GM23248 (cell line): ENCODE data around the gene PTPN2. TPM values are rescaled to one million over a fixed set of nuclear protein-coding genes. Genes with fewer than 3 reads are reported as not detected.
A peak's percentile ranks its signal among the peaks of the same experiment; 100 is the strongest.
"Not testable (repeated sequence)": the region's sequence is repeated elsewhere in the genome, so short reads cannot be mapped to it uniquely, and the experiment has no call there.

ENCODE experiments used
- DNase-seq: peaks from one replicate; pipeline ENCODE4 v3.0.0-alpha.2; 2015
- H2AFZ ChIP-seq: fragments of 200-600 bp; sonication (generic); 2 replicates; pipeline ENCODE4 v1.6.1; 2016; ENCODE audit warnings: antibody characterized with exemption
- H3F3A ChIP-seq: fragments of 200-600 bp; sonication (generic); 2 replicates; pipeline ENCODE4 v1.6.1; 2016; ENCODE audit warnings: mild to moderate bottlenecking, antibody characterized with exemption, mixed run types; ENCODE audit not compliant: insufficient read depth
- H3K27ac ChIP-seq: fragments of 200-600 bp; sonication (generic); 2 replicates; pipeline ENCODE4 v1.5.1; 2016; ENCODE audit warnings: mild to moderate bottlenecking
- H3K27me3 ChIP-seq: fragments of 200-600 bp; sonication (generic); replicated peaks from 2 replicates; pipeline ENCODE4 v1.6.1; 2016; ENCODE audit warnings: mild to moderate bottlenecking; ENCODE audit not compliant: insufficient read depth
- H3K36me3 ChIP-seq: fragments of 200-600 bp; sonication (generic); 2 replicates; pipeline ENCODE4 v1.6.1; 2016; ENCODE audit warnings: low read depth, mild to moderate bottlenecking
- H3K4me1 ChIP-seq: fragments of 200-600 bp; sonication (generic); 2 replicates; pipeline ENCODE4 v1.6.1; 2016; ENCODE audit warnings: mild to moderate bottlenecking; ENCODE audit not compliant: insufficient read depth
- H3K4me2 ChIP-seq: fragments of 200-600 bp; sonication (generic); one replicate; pipeline ENCODE4 v1.6.1; 2016; ENCODE audit warnings: mild to moderate bottlenecking; ENCODE audit not compliant: unreplicated experiment
- H3K4me3 ChIP-seq: fragments of 200-600 bp; sonication (generic); 2 replicates; pipeline ENCODE4 v1.5.1; 2016; ENCODE audit warnings: mild to moderate bottlenecking
- H3K79me2 ChIP-seq: fragments of 200-600 bp; sonication (generic); 2 replicates; pipeline ENCODE4 v1.6.1; 2016; ENCODE audit warnings: mild to moderate bottlenecking; ENCODE audit not compliant: insufficient read depth
- H3K9ac ChIP-seq: fragments of 200-600 bp; sonication (generic); 2 replicates; pipeline ENCODE4 v1.6.1; 2016; ENCODE audit warnings: mild to moderate bottlenecking
- H3K9me2 ChIP-seq: fragments of 200-600 bp; sonication (generic); 2 replicates; pipeline ENCODE4 v1.6.1; 2016; ENCODE audit warnings: mixed run types, mild to moderate bottlenecking, moderate library complexity; ENCODE audit not compliant: insufficient read depth
- H3K9me3 ChIP-seq: fragments of 200-600 bp; sonication (generic); one replicate; pipeline ENCODE4 v1.6.1; 2017; ENCODE audit warnings: low read depth
- H4K20me1 ChIP-seq: fragments of 200-600 bp; sonication (generic); 2 replicates; pipeline ENCODE4 v1.6.0; 2016; ENCODE audit not compliant: insufficient read depth
- EZH2 ChIP-seq: fragments of 200-600 bp; sonication (generic); IDR thresholded peaks from 2 replicates; pipeline ENCODE4 v1.6.1; 2018; ENCODE audit warnings: antibody characterized with exemption, mild to moderate bottlenecking; ENCODE audit not compliant: insufficient read depth, poor library complexity, severe bottlenecking
- EZH2phosphoT487 ChIP-seq: fragments of 200-600 bp; sonication (generic); IDR thresholded peaks from 2 replicates; pipeline ENCODE4 v1.6.1; 2018; ENCODE audit warnings: antibody characterized with exemption, moderate library complexity, mild to moderate bottlenecking, low read depth; ENCODE audit not compliant: insufficient read depth
- WGBS, 2 experiments: methylation state at CpG; one replicate each; pipeline ENCODE4 v1.1.6; 2015 to 2017; ENCODE audit warnings: low lambda C conversion rate in 2 of 2, low coverage in 1 of 2; ENCODE audit errors: missing lambda C conversion rate in 2 of 2; 5-methylcytosine and 5-hydroxymethylcytosine counted together
- in situ Hi-C: fragments of 300-500 bp; cut with MboI; formaldehyde crosslinking; loops from 2 replicates; pipeline ENCODE4 v1.15.0; 2020
- polyA plus RNA-seq: library from polyadenylated mRNA; unstranded; fragments of >200 nt; fragmentation: Nextera tagmentation; extraction: Ambion mirVana; gene quantifications from 2 replicates; pipeline ENCODE4 v1.2.1, GENCODE V29; 2016
- total RNA-seq: library from RNA; depleted of rRNA; stranded (reverse); fragments of >200 nt; shearing (Covaris generic); gene quantifications from 2 replicates; pipeline ENCODE4 v1.2.3, GENCODE V29; 2014

The PTPN2 gene
- total and polyA plus RNA-seq, 2 experiments from 2014 or later, result 18.4 to 30.5 TPM

DNA sequence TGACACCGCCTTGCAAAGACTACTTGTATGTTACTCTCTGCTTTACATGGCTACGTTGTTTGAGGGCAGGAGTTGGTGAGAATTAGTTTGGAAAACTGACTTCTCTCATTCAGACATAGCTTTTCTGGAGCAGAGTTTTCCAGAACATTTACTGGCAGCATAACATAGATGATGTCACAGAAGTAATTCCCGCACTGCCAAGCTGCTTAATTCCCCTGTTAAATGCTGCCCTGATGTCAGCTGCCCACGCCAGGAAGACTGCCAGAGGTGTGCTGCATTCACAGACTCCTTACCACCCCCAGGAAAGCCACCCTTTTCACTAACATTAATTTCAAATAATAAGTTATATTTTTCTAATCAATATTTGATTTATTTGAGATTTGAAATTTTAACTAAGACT, 24.7 kb upstream of the PTPN2 start:
- H3K36me3 ChIP-seq, result no peaks in the 10 kb centered on the region
- H3K27me3 ChIP-seq, result no peaks in the 10 kb centered on the region
- no peak overlapping the region for H3K4me3 ChIP-seq
- H3K4me2 ChIP-seq, result no peak overlapping the region
- no peaks in the 10 kb centered on the region for H3F3A ChIP-seq
- H3K4me1 ChIP-seq, result no peaks in the 10 kb centered on the region
- no peaks in the 10 kb centered on the region for H4K20me1 ChIP-seq
- H3K9me3 ChIP-seq, result no peaks in the 10 kb centered on the region
- no peak overlapping the region for H3K9ac ChIP-seq
- in situ Hi-C loops, result no loop called here
- H3K9me2 ChIP-seq, result no peaks in the 10 kb centered on the region
- H3K27ac ChIP-seq, result no peak overlapping the region
- no peaks in the 10 kb centered on the region for H3K79me2 ChIP-seq
- peak; percentile 5 for DNase-seq
- no peak overlapping the region for H2AFZ ChIP-seq
- TF ChIP-seq EZH2phosphoT487 (no peak), EZH2 (no peak)
- WGBS, 2 experiments, result 77 to 82% methylated on average over 4 of the region's 4 CpGs

DNA sequence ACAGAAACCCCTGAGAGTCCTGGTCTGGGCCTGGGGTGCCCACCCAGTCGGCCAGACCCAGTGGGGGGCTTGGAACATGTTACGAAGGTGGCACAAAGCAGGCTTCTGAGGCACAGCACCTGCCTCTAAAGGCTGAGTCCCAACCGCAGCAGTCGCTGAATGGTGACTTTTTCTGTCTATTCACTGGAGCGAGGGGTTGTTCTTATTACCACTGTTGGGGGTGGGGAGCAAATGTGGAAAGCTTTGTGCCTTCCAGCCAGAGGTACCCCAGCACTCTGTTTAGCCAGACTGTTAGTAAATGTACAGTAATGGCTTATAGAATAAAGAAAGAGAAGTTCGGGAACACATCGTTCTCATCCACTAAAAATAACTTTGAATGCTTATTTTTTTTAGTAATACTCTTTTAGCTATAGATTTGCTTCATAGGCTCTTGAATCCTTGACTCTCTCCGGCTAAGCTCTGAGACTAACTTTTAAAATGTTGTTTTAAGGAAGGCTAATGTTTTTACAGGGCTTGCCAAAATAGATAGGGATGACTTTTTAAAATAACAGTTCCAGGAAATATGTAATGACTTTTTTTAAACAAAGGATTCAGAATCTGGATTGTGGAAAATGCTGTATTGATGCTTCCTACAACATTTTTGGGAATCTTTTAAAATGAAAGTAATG, 23.4 kb upstream of the PTPN2 start:
- H3K4me2 ChIP-seq, result peak overlapping the region; percentile 24
- no peak overlapping the region for H3K4me3 ChIP-seq
- H3K36me3 ChIP-seq, result no peaks in the 10 kb centered on the region
- H3K4me1 ChIP-seq, result no peaks in the 10 kb centered on the region
- no peak overlapping the region for H3K27ac ChIP-seq
- no peaks in the 10 kb centered on the region for H3K9me2 ChIP-seq
- H3K9me3 ChIP-seq, result no peaks in the 10 kb centered on the region
- TF ChIP-seq EZH2 (no peak), EZH2phosphoT487 (no peak)
- no peaks in the 10 kb centered on the region for H3F3A ChIP-seq
- H3K9ac ChIP-seq, result no peak overlapping the region
- H3K27me3 ChIP-seq, result no peaks in the 10 kb centered on the region
- 56 to 63% methylated on average over 7 to 8 of the region's 8 CpGs for WGBS, 2 experiments
- in situ Hi-C loops, result no loop called here
- DNase-seq, result peak; percentile 29
- no peaks in the 10 kb centered on the region for H3K79me2 ChIP-seq
- H2AFZ ChIP-seq, result peak overlapping the region; percentile 43; the same call in 1 of the 2 replicates
- no peaks in the 10 kb centered on the region for H4K20me1 ChIP-seq

DNA sequence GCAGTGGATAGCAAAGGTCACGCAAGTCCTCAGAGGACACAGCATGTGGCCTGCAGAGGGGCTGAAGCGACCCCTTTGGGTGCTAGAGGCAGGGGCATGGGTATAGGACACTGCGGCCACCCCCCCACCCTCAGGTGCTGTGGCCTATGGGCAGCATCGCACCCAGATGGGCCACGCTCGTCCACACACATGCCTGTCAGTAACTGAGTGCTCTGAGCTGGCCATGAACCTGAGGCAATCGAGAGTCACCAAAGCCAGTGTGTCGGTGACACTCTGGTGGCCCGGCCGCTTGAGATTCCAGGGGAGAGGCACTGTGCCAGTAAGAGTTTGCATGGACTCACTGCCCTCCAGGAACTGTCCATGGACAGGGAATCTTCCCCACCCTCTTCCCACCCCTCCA, 22.7 kb upstream of the PTPN2 start:
- in situ Hi-C loops, result no loop called here
- no peaks in the 10 kb centered on the region for H3K27me3 ChIP-seq
- H3K36me3 ChIP-seq, result no peaks in the 10 kb centered on the region
- no peaks in the 10 kb centered on the region for H4K20me1 ChIP-seq
- TF ChIP-seq EZH2 (no peak), EZH2phosphoT487 (no peak)
- DNase-seq, result no peak
- H2AFZ ChIP-seq, result no peak overlapping the region
- H3K4me2 ChIP-seq, result no peak overlapping the region
- H3F3A ChIP-seq, result no peaks in the 10 kb centered on the region
- no peaks in the 10 kb centered on the region for H3K9me2 ChIP-seq
- no peak overlapping the region for H3K4me3 ChIP-seq
- no peaks in the 10 kb centered on the region for H3K4me1 ChIP-seq
- WGBS, 2 experiments, result 57 to 72% methylated on average over 10 of the region's 10 CpGs
- H3K79me2 ChIP-seq, result no peaks in the 10 kb centered on the region
- no peak overlapping the region for H3K27ac ChIP-seq
- no peak overlapping the region for H3K9ac ChIP-seq
- H3K9me3 ChIP-seq, result no peaks in the 10 kb centered on the region

GRCh38 chr18:12906119-12906518, 22.1 kb upstream of the PTPN2 start:
- no peaks in the 10 kb centered on the region for H3K36me3 ChIP-seq
- DNase-seq, result no peak
- no peaks in the 10 kb centered on the region for H3K4me1 ChIP-seq
- no peaks in the 10 kb centered on the region for H3K79me2 ChIP-seq
- H3K9ac ChIP-seq, result no peak overlapping the region
- H3K27me3 ChIP-seq, result no peaks in the 10 kb centered on the region
- no peaks in the 10 kb centered on the region for H4K20me1 ChIP-seq
- no peak overlapping the region for H2AFZ ChIP-seq
- H3K27ac ChIP-seq, result no peak overlapping the region
- H3K4me2 ChIP-seq, result no peak overlapping the region
- H3K4me3 ChIP-seq, result no peak overlapping the region
- in situ Hi-C loops, result no loop called here
- 62 to 78% methylated on average over 4 of the region's 4 CpGs for WGBS, 2 experiments
- H3K9me2 ChIP-seq, result no peaks in the 10 kb centered on the region
- H3F3A ChIP-seq, result no peaks in the 10 kb centered on the region
- H3K9me3 ChIP-seq, result no peaks in the 10 kb centered on the region
- no peak for TF ChIP-seq EZH2
- no peak for TF ChIP-seq EZH2phosphoT487

GRCh38 chr18:12904012-12904516, 20.0 kb upstream of the PTPN2 start:
- H3K4me2 ChIP-seq, result no peak overlapping the region
- no peaks in the 10 kb centered on the region for H3K27me3 ChIP-seq
- no peak for DNase-seq
- no peaks in the 10 kb centered on the region for H3K9me2 ChIP-seq
- in situ Hi-C loops, result no loop called here
- peak overlapping the region; percentile 4; the same call in 1 of the 2 replicates for H2AFZ ChIP-seq
- no peaks in the 10 kb centered on the region for H3F3A ChIP-seq
- no peaks in the 10 kb centered on the region for H3K9me3 ChIP-seq
- TF ChIP-seq EZH2phosphoT487 (no peak), EZH2 (no peak)
- no peak overlapping the region for H3K27ac ChIP-seq
- no peaks in the 10 kb centered on the region for H3K36me3 ChIP-seq
- no peaks in the 10 kb centered on the region for H3K4me1 ChIP-seq
- no peak overlapping the region for H3K4me3 ChIP-seq
- WGBS, 2 experiments, result 60 to 61% methylated on average over 8 of the region's 8 CpGs
- no peaks in the 10 kb centered on the region for H4K20me1 ChIP-seq
- H3K9ac ChIP-seq, result no peak overlapping the region
- no peaks in the 10 kb centered on the region for H3K79me2 ChIP-seq

DNA sequence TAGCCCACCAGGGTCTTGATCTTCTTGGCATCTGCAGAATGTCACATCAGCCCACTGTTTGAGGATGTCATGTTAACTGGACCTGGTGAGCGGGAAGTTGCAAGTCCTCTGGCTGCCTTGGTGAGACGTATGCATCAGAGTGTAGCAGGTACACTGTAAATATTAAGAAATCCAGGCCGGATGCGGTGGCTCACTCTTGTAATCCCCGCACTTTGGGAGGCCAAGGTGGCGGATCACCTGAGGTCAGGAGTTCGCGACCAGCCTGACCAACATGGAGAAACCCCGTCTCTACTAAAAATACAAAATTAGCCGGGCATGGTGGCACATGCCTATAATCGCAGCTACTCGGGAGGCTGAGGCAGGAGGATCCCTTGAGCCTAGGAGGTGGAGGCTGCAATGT, 17.2 kb upstream of the PTPN2 start:
- in situ Hi-C loops, H3F3A ChIP-seq: not testable (repeated sequence)

DNA sequence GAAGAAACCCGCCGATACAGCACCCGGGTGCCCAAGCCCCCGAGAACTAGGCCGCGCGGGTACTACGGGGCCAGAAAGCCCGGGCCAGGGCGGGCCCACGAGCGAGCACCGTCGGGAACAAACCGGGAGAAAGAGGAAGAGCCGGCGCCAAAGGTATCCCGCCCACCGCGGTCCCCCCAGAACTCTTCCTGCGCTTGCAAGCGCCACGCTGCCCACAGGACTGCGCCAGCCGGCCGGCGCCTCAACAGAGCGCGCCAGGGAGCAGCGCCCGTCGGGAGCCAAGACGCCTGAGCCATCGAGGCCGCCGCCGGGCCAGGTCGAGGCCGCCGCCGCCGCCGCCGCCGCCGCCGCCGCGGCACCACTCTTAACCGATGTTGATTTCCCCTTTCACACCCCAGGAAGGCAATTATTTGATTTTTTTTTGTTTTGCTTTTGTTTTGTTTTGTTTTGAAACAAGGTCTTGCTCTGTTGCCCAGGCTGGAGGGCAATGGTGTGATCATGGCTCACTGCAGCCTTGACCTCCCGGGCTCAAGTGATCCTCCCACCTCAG, 12.8 kb upstream of the PTPN2 start:
- H3K27ac ChIP-seq, H3K27me3 ChIP-seq, H3F3A ChIP-seq, H4K20me1 ChIP-seq, H3K9me3 ChIP-seq, H3K4me1 ChIP-seq, H3K36me3 ChIP-seq, in situ Hi-C loops, DNase-seq, H3K79me2 ChIP-seq, H3K9ac ChIP-seq, H3K9me2 ChIP-seq: not testable (repeated sequence)
- H3K4me3 ChIP-seq, result peak overlapping the region; percentile 41
- WGBS, 2 experiments, result 6 to 15% methylated on average over 21 to 36 of the region's 51 CpGs
- peak overlapping the region; percentile 43 for H3K4me2 ChIP-seq
- peak overlapping the region; percentile 61 for H2AFZ ChIP-seq

More for the DNA sequence above, 17.2 kb upstream of the PTPN2 start:
- H3K27me3 ChIP-seq, H4K20me1 ChIP-seq, H3K4me1 ChIP-seq, H3K27ac ChIP-seq, H3K9me2 ChIP-seq, H3K36me3 ChIP-seq, H3K4me2 ChIP-seq, H3K9ac ChIP-seq, DNase-seq, H3K4me3 ChIP-seq, H3K9me3 ChIP-seq, H3K79me2 ChIP-seq, H2AFZ ChIP-seq: not testable (repeated sequence)
- 91 to 94% methylated on average over 12 of the region's 12 CpGs for WGBS, 2 experiments
